Astrocyte of the cerebellum (primary cell): ENCODE measurements around the gene CNR2.
A peak's percentile ranks its signal among the peaks of the same experiment; 100 is the strongest.
"Not testable (repeated sequence)": the region's sequence is repeated elsewhere in the genome, so short reads cannot be mapped to it uniquely, and the experiment has no call there.

Experiments used
- DNase-seq: peaks from one replicate; pipeline ENCODE4 v3.0.0-alpha.2; 2011; ENCODE audit warnings: low read depth
- H3K4me3 ChIP-seq: 2 replicates; pipeline ENCODE4 v1.5.1; 2011; ENCODE audit warnings: mild to moderate bottlenecking, low read depth, low read length, moderate library complexity
- in situ Hi-C: cut with HindIII; loops from 2 replicates; pipeline ENCODE4 v1.10.0; 2017; ENCODE audit warnings: low sequenced_read_pairs
- TF ChIP-seq, protein P1 (sequence below): IDR thresholded peaks from 2 replicates; pipeline ENCODE4 v1.5.1; 2012; ENCODE audit warnings: low read length, low read depth, moderate library complexity, mild to moderate bottlenecking; ENCODE audit errors: missing control alignments

Gene CNR2

GRCh38 chr1:23902321-23903278 lies 10.6 kb downstream of the CNR2 start:
- no peak for DNase-seq
- TF ChIP-seq, protein P1, sequence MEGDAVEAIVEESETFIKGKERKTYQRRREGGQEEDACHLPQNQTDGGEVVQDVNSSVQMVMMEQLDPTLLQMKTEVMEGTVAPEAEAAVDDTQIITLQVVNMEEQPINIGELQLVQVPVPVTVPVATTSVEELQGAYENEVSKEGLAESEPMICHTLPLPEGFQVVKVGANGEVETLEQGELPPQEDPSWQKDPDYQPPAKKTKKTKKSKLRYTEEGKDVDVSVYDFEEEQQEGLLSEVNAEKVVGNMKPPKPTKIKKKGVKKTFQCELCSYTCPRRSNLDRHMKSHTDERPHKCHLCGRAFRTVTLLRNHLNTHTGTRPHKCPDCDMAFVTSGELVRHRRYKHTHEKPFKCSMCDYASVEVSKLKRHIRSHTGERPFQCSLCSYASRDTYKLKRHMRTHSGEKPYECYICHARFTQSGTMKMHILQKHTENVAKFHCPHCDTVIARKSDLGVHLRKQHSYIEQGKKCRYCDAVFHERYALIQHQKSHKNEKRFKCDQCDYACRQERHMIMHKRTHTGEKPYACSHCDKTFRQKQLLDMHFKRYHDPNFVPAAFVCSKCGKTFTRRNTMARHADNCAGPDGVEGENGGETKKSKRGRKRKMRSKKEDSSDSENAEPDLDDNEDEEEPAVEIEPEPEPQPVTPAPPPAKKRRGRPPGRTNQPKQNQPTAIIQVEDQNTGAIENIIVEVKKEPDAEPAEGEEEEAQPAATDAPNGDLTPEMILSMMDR, result no peak
- in situ Hi-C loops, result no loop called here
- H3K4me3 ChIP-seq, result peak overlapping the region; percentile 16

DNA sequence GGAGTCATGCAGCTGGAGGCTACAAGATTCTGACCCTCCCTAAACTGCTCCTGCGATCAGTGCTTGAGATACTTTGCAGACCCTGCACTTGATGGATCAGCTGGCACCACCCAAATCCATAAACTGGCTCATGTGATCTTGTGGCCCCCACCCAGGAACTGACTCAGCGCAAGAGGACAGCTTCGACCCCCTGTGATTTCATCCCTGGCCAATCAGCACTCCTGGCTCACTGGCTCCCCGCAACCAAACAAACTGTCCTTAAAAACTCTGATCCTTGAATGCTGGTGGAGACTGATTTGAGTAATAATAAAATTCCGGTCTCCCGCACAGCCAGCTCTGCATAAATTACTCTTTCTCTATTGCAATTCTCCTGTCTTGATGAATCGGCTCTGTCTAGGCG lies 13.1 kb downstream of the CNR2 start:
- in situ Hi-C loops, H3K4me3 ChIP-seq, DNase-seq: not testable (repeated sequence)

- TF ChIP-seq, protein P1, result no peak
- DNase-seq, result no peak
- no peak overlapping the region for H3K4me3 ChIP-seq
- in situ Hi-C loops, result no loop called here
Observed at GRCh38 chr1:23899070-23899469, 14.1 kb downstream of the CNR2 start.

DNA sequence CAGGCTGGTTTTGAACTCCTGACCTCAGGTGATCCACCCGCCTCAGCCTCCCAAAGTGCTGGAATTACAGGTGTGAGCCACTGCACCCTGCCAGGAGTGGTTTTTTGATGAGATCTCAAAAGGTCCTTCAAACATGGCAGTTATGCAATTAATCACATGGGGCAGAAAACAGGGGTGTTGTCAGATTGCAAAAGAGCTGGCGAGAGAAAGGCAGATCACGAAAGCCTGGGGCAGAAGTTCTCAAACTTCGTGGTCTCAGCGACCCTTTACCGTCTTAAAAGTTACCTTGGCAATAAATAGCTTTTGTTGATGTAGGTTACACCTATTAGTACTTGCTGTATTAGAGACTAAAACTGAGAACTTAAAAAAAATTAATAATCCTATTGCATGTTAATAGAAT lies 16.1 kb downstream of the CNR2 start:
- H3K4me3 ChIP-seq, result no peak overlapping the region
- in situ Hi-C loops, result no loop called here
- no peak for DNase-seq
- TF ChIP-seq, protein P1, result no peak

- in situ Hi-C loops, result no loop called here
- H3K4me3 ChIP-seq, result no peak overlapping the region
- TF ChIP-seq, protein P1, result no peak
- no peak for DNase-seq
Observed at GRCh38 chr1:23896491-23896890, 16.7 kb downstream of the CNR2 start.

- in situ Hi-C loops, result no loop called here
- DNase-seq, result no peak
- H3K4me3 ChIP-seq, result no peak overlapping the region
- TF ChIP-seq, protein P1, result no peak
Observed at GRCh38 chr1:23895993-23896392, 17.2 kb downstream of the CNR2 start.

DNA sequence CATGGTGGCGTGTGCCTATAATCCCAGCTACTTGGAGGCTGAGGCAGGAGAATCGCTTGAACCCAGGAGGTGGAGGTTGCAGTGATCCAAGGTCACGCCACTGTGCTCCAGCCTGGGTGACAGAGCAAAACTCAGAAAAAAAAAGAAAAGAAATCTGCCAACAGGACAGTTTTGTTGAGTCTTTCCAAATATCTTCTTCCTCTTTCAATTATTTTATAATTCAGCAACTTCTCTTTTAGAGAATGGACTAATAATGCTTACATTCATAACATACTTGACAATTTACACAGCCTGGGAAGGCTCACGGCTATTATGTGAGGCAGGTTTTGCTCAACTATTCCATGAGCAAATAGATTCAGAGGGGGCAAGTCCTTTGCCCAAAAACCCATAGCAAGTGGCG lies 18.1 kb downstream of the CNR2 start:
- in situ Hi-C loops, result no loop called here
- no peak for DNase-seq
- TF ChIP-seq, protein P1, result no peak
- no peak overlapping the region for H3K4me3 ChIP-seq
